Peyer's patch (tissue), 4 donors: ENCODE measurements around the gene DOCK10.

Experiments used
- POLR2A ChIP-seq, 2 donors: fragments of 450-650 bp; IDR thresholded peaks; one replicate each; pipeline ENCODE4 v1.5.1; 2017; ENCODE audit warnings: antibody characterized with exemption in 2 of 2, mild to moderate bottlenecking in 2 of 2, moderate library complexity in 2 of 2
- TF ChIP-seq, protein P1 (sequence below), 6 experiments: fragments of 450-650 bp in 4 of 6; fragments of 200-600 bp in 2 of 6; sonication (generic) in 1 of 6; IDR thresholded peaks; one replicate each; pipeline ENCODE4 v1.5.1; 2017 to 2019; ENCODE audit warnings: antibody characterized with exemption in 6 of 6, mild to moderate bottlenecking in 3 of 6, moderate library complexity in 1 of 6

DNA sequence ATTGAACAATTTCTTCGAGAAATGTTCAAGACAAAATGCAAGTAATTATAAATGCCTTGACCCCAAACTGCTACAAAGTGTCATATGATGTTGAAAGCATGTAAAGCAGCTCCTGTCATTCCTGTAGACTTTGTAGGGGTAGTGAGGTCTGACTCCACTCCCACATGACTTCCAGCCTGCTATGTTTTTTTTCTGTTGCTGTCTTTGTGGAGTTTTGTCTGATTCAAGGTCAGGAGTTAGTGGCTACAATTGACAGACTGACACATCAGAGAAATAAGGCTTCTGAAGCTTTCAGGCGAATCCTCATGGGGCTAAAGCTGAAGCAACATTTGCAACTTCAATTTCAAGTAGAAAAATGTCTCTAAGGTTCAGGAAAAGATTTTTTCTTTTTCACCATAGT lies 262.2 kb downstream of the DOCK10 start:
- TF ChIP-seq, protein P1, sequence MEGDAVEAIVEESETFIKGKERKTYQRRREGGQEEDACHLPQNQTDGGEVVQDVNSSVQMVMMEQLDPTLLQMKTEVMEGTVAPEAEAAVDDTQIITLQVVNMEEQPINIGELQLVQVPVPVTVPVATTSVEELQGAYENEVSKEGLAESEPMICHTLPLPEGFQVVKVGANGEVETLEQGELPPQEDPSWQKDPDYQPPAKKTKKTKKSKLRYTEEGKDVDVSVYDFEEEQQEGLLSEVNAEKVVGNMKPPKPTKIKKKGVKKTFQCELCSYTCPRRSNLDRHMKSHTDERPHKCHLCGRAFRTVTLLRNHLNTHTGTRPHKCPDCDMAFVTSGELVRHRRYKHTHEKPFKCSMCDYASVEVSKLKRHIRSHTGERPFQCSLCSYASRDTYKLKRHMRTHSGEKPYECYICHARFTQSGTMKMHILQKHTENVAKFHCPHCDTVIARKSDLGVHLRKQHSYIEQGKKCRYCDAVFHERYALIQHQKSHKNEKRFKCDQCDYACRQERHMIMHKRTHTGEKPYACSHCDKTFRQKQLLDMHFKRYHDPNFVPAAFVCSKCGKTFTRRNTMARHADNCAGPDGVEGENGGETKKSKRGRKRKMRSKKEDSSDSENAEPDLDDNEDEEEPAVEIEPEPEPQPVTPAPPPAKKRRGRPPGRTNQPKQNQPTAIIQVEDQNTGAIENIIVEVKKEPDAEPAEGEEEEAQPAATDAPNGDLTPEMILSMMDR (IDR thresholded peaks at IDR 0.05): no peak
- TF ChIP-seq POLR2A (IDR thresholded peaks at IDR 0.05): no peak
